ENCODE data around the gene MAGOHB.

GRCh38 chr12:10623131-10623530 is 9.7 kb upstream of the MAGOHB start:
- TF ChIP-seq POLR2AphosphoS5 (IDR thresholded peaks at IDR 0.05; ENCODE audit: low read depth, low read length), result no peak
- TF ChIP-seq CTCF (IDR thresholded peaks at IDR 0.05), result no peak
